ENCODE data around the gene ADH1B. TPM values are rescaled to one million over a fixed set of nuclear protein-coding genes. Genes with fewer than 3 reads are reported as not detected.

ADH1B gene
- total RNA-seq, 4 donors from 2014 or later: 1,271 to 1,760 (median 1,505) TPM

- TF ChIP-seq POLR2A (IDR thresholded peaks at IDR 0.05) (no peak), EP300 (IDR thresholded peaks at IDR 0.05) (no peak)
- TF ChIP-seq, protein P1, sequence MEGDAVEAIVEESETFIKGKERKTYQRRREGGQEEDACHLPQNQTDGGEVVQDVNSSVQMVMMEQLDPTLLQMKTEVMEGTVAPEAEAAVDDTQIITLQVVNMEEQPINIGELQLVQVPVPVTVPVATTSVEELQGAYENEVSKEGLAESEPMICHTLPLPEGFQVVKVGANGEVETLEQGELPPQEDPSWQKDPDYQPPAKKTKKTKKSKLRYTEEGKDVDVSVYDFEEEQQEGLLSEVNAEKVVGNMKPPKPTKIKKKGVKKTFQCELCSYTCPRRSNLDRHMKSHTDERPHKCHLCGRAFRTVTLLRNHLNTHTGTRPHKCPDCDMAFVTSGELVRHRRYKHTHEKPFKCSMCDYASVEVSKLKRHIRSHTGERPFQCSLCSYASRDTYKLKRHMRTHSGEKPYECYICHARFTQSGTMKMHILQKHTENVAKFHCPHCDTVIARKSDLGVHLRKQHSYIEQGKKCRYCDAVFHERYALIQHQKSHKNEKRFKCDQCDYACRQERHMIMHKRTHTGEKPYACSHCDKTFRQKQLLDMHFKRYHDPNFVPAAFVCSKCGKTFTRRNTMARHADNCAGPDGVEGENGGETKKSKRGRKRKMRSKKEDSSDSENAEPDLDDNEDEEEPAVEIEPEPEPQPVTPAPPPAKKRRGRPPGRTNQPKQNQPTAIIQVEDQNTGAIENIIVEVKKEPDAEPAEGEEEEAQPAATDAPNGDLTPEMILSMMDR (IDR thresholded peaks at IDR 0.05): no peak
- H3K27ac ChIP-seq: peak overlapping the region; percentile 0 to 84 (median 52)
- no peak overlapping the region for H3K4me3 ChIP-seq
- peaks cover 0 to 18% (median 5%) of the 10 kb centered on the region in 4 donors for H3K4me1 ChIP-seq
- no peak for DNase-seq (ENCODE audit: low spot score in 2 of 2)
- peaks cover 0 to 29% (median 0%) of the 10 kb centered on the region in 4 donors for H3K9me3 ChIP-seq
- H3K36me3 ChIP-seq: no peaks in the 10 kb centered on the region
- no peaks in the 10 kb centered on the region for H3K27me3 ChIP-seq
- WGBS, 2 donors: 80 to 81% methylated on average over 7 of the region's 7 CpGs
These were observed 19.6 kb downstream of the ADH1B start for GRCh38 chr4:99301376-99302164.

- peak; percentile 89 to 94 for DNase-seq (ENCODE audit: low spot score in 2 of 2)
- H3K27ac ChIP-seq: peak overlapping the region in 2 of 4 donors; percentile 70 to 84
- no peaks in the 10 kb centered on the region for H3K36me3 ChIP-seq
- WGBS, 2 donors: 24 to 33% methylated on average over 4 of the region's 4 CpGs
- H3K27me3 ChIP-seq: no peaks in the 10 kb centered on the region
- H3K4me3 ChIP-seq: no peak overlapping the region
- peaks cover 0 to 35% (median 0%) of the 10 kb centered on the region in 4 donors for H3K9me3 ChIP-seq
- H3K4me1 ChIP-seq: peaks cover 0 to 18% (median 5%) of the 10 kb centered on the region in 4 donors
- TF ChIP-seq EP300 (IDR thresholded peaks at IDR 0.05): peak; percentile 52 to 91
- TF ChIP-seq, protein P1 (IDR thresholded peaks at IDR 0.05): no peak
These were observed 20.3 kb downstream of the ADH1B start for GRCh38 chr4:99300934-99301333.

DNA sequence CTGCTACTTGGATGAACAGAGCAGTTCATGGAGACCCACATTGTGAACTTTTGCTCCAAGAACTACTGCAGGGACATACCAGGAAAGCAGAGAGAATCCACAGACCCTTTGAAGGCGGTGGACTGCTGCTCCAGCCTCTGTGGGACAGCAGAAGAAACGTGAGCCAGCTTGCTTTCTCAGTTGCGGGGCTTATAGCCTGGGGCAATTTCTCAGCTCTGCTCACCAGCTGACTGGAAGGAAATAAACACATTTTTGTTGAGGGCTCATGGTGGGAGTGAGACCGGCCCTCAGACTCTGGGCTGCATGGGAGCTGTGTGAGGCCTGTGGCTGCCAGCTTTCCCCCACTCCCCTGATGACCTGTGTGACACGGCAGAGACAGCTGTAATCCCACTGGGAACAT is 27.8 kb downstream of the ADH1B start:
- WGBS, 2 donors: 60 to 65% methylated on average over 5 of the region's 5 CpGs

DNA sequence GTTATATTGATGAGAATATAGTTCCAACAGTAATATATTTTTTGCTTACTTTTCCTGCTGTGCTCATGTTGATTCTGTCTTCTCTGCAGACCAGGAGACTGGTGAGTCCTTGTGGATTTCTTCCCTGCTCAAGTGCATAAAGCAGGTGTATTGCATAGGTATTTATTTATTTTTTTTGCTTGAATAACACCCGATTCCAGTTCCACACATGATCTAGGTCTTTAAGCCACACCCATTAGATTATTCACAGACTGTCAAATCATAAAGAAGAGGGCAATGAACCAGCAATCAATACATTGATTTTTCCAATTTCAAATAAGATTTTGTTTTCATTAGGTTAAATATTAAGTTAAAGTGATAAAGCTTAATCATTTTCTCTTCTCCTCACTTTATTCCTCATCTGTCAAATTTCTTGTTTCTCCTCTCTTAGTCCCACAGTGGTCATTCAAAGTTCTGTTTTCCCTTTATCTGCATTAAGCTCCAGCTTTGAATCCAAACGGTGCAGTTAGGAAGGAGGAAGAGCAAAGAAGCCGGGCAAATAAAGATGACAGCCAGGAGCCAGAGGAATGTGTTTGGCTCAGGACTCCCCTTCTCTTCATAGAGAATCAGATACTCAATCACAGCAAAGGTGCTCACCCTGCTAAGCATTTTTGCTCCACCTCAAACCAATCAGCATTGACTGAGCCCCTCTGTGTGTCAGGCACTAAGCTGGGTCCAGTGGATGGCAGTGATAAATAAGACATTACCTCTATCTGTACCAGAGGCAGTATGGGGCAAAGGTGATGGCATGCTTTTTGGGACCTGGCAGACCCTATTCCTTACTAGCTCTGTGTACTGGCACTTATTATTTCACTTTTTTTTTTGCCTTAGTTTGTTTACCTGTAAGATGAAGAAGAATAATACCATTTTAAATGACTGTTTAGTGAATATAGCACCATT is 30.1 kb downstream of the ADH1B start, which contains the start of gene ADH1A:
Gene ADH1A (minus strand): TSS at position 138 of the 939 bp plus-strand sequence. CDS start 71 bp downstream, at position 67.
- no peak for DNase-seq (ENCODE audit: low spot score in 2 of 2)
- H3K4me1 ChIP-seq: no peaks in the 10 kb centered on the region
- H3K9me3 ChIP-seq: peaks cover 0 to 13% (median 4%) of the 10 kb centered on the region in 4 donors
- 70 to 72% methylated on average over 3 of the region's 3 CpGs for WGBS, 2 donors
- H3K27me3 ChIP-seq: no peaks in the 10 kb centered on the region
- H3K4me3 ChIP-seq: no peak within 1 kb of the TSS
- TF ChIP-seq POLR2A (IDR thresholded peaks at IDR 0.05): no peak
- no peak within 1 kb of the TSS for H3K27ac ChIP-seq
- peaks cover 0 to 15% (median 3%) of the 10 kb centered on the region in 3 donors for H3K36me3 ChIP-seq

More for the DNA sequence above, 27.8 kb downstream of the ADH1B start:
- H3K4me3 ChIP-seq: no peak overlapping the region
- no peak overlapping the region for H3K27ac ChIP-seq
- no peak for DNase-seq (ENCODE audit: low spot score in 2 of 2)
- H3K9me3 ChIP-seq: peaks cover 0 to 24% (median 4%) of the 10 kb centered on the region in 4 donors
- TF ChIP-seq POLR2A (IDR thresholded peaks at IDR 0.05) (no peak), EP300 (IDR thresholded peaks at IDR 0.05) (no peak)
- TF ChIP-seq, protein P1 (IDR thresholded peaks at IDR 0.05): no peak
- H3K27me3 ChIP-seq: no peaks in the 10 kb centered on the region
- H3K36me3 ChIP-seq: peaks cover 0 to 15% (median 3%) of the 10 kb centered on the region in 3 donors
- H3K4me1 ChIP-seq: no peaks in the 10 kb centered on the region

DNA sequence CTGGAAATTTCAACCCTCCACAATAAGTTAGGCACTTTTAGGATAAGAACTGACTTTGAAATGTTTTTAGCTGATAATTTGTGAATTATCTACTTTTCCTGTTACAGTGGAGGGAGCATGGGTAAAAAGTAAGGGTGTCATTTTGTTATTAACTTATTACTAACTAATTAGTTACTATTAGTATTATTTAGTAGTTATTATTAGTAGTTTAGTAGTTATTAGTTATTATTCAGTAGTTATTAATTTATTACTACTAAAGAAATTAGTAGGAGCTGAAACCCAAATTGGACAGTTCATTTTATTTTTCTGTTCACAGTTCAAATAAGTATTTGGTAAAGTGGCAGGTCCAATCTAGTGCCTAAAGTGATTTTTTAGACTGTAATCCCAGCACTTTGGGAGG is 35.8 kb downstream of the ADH1B start:
- H3K27ac ChIP-seq: no peak overlapping the region

More for the DNA sequence above, 35.8 kb downstream of the ADH1B start:
- Histone ChIP-seq H3K36me3 (no peaks in the 10 kb centered on the region), H3K4me1 (no peaks in the 10 kb centered on the region), H3K9me3 (no peaks in the 10 kb centered on the region), H3K27me3 (no peaks in the 10 kb centered on the region), H3K4me3 (no peak overlapping the region)
- TF ChIP-seq EP300 (IDR thresholded peaks at IDR 0.05) (no peak), POLR2A (IDR thresholded peaks at IDR 0.05) (no peak)
- TF ChIP-seq, protein P1 (IDR thresholded peaks at IDR 0.05): no peak
- no peak for DNase-seq (ENCODE audit: low spot score in 2 of 2)

Measured in tibial nerve (tissue), 4 donors.